HG02885 (cell line): ENCODE measurements around the gene ZNF468.
"Not testable (repeated sequence)": the region's sequence is repeated elsewhere in the genome, so short reads cannot be mapped to it uniquely, and the experiment has no call there.

Experiments used
- ATAC-seq: cut with Tn5 transposase; IDR thresholded peaks from one replicate; pipeline ENCODE4 v1.9.1; 2021; ENCODE audit warnings: mild to moderate bottlenecking; ENCODE audit not compliant: unreplicated experiment, poor library complexity

Gene ZNF468

DNA sequence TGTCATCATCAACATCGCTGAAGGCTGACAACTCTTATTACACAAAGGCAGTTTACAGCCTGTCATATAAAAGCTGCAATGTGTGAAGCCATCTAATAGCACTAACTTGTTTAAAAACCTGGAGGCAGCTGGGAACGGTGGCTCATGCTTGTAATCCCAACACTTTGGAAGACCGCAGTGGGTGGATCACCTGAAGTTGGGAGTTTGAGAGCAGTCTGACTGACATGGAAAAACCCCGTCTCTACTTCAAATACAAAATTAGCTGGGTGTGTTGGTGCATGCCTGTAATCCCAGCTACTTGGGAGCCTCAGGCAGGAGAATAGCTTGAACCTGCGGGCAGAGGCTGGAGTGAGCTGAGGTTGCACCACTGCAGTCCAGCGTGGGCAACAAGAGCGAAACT is 27.6 kb downstream of the ZNF468 start:
- ATAC-seq: not testable (repeated sequence)

DNA sequence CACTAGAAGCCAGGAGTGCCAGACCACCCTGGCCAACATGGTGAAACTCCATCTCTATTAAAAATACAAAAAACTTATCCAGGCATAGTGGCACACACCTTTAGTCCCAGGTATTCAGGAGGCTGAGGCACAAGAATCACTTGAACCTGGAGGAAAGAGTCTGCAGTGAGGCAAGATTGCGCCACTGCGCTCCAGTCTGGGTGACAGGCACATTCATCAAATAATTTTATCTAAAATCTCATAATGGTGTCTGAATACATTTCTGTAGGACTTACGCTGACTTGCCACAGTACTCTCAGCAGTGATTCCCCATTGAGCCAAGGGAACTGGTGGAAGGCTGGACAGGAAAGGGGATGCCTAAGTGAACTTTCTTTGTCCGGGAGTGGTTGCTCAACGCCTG is 31.7 kb downstream of the ZNF468 start:
- no peak for ATAC-seq

DNA sequence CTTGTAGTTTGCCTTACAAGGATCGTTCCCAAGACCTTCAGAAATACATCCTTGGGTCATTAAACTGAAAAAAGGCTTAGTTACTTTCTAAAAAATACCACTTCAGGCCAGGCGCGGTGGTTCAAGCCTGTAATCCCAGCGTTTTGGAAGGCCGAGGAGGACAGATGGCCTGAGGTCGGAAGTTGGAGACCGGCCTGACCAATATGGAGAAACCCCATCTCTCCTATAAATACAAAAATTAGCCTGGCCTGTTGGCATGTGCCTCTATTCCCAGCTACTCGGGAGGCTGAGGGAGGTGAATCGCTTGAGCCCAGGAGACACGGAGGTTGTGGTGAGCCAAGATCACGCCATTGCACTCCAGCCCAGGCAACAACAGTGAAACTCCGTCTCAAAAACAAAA is 33.7 kb downstream of the ZNF468 start:
- no peak for ATAC-seq

DNA sequence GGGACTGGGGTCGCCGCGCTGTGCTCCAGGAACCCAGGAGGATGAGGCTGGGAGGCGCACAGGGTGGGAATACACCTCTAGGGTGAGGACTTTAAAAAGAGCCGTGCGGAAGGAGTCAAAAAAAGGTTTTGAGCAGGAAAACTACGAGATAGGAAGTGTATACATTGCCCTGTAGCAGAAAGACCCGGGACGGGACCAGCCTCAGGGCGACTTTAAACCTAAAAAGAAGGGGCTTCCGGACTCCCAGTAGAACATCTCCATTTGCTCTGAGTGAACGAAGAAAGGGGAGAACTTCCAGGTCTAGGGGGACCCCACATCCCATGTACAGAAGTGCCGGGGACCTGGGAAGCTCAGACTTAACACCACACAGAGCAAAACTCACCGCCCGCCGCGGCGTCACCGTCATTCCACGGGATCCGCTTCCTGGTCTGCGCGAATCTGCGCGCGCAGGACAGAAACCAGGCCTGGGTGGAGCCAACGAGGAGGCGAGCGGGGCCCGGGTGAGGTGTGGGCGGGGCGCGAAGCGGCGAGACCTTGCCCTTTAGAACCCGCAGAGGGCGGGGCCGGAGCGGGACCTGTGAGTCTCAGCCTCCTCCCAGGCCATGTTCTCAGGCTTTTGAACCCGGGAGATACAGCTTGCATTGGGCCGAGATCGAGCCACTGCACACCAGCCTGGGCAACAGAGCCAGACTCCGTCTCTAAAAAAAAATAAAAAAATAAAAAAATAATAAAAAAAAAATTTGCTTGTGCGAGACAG is 36.0 kb downstream of the ZNF468 start, which contains the start of gene ZNF28:
ZNF28 (minus strand) TSS at position 430 of the 757 bp plus-strand sequence. CDS start 3,675 bp downstream, outside the sequence.
- peak; percentile 98 for ATAC-seq

- ATAC-seq: peak; percentile 31
Measured at GRCh38 chr19:52820472-52821203, 36.8 kb downstream of the ZNF468 start.

- ATAC-seq: no peak
Measured at GRCh38 chr19:52809801-52810200, 47.6 kb downstream of the ZNF468 start.

DNA sequence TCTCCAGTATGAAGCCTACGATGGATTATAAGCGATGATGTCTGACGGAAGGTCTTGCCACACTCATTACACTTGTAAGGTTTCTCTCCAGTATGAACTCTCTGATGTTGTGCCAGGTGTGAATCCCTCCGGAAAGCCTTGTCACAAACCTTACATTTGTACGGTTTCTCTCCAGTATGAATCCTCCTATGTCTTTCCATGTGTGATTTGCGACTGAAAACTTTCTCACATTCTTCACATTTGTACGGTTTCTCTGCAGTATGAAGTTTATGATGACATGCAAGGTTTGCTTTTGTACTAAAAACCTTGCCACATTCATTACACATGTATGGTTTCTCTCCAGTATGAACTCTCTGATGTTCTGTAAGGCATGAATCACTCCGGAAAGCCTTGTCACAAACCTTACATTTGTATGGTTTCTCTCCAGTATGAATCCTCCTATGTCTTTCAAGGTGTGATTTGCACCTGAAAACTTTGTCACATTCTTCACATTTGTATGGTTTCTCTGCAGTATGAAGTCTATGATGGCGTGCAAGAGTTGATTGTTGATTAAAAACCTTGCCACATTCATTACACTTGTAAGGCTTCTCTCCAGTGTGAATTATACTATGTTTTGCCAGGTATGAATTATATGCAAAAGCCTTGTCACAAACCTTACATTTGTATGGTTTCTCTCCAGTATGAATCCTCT is 57.3 kb downstream of the ZNF468 start:
- ATAC-seq: not testable (repeated sequence)

- no peak for ATAC-seq
Measured at GRCh38 chr19:52789440-52789839, 68.0 kb downstream of the ZNF468 start.
